ENCODE results near the gene NUP50.

The NUP50 gene

DNA sequence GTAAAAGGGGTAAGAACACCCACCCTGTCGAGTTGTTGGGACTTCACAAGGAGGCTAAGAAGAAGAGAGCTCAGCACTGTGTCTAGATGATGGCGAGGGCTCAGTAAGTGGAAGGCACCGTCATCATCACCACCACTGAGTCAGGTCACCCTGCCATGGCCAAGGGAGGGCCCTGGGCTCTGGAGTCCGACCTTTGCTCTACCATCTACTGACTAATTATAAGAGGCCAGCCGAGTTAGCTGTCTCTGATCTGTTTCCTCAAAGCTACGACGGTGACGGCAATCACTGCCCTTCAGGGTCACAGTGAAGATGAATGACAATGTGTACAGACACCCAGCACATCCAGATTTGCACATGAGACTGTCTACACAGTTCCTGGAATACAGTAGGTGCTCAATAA lies 47.7 kb downstream of the NUP50 start:
- DNase-seq, result no peak

DNA sequence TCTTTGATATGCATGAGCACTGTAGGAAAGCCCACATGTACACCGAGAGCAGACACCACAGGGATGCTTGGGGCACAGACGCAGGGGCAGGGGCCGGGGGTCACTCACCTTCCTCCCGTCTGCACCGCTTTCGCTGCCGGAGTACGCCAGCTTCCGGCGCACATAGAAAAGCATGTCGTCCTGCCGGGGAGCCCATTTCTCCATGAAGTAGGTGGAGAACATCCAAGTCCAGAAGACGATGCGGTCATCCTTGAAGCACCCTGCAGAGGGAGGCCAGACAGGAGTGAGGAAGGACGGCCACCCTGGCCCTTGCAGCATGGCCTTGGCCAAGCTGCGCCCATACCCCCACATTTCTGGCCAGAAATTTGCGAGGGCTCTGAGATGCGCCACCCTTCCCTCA lies 48.1 kb downstream of the NUP50 start:
- no peak for DNase-seq

DNA sequence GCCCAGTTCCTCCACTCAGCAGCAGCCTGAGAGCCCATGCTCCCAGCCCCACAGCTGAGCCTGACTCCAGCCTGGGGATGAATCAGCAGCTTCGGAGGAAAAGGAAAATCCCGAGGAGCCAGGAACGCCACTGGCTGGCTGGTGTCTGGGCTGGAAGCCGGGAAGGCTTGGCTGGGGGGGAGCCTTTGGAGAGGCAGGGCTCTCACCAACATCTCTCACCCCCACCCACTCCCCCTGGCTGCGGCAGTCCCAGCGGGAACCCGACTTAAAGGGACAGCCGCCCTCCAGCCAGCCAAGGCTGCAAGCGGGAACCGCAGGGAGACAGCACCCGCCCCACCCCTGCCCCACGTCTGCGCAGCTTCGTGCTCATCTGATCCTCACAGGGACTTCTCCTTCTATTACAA lies 48.6 kb downstream of the NUP50 start:
- DNase-seq, result no peak

DNA sequence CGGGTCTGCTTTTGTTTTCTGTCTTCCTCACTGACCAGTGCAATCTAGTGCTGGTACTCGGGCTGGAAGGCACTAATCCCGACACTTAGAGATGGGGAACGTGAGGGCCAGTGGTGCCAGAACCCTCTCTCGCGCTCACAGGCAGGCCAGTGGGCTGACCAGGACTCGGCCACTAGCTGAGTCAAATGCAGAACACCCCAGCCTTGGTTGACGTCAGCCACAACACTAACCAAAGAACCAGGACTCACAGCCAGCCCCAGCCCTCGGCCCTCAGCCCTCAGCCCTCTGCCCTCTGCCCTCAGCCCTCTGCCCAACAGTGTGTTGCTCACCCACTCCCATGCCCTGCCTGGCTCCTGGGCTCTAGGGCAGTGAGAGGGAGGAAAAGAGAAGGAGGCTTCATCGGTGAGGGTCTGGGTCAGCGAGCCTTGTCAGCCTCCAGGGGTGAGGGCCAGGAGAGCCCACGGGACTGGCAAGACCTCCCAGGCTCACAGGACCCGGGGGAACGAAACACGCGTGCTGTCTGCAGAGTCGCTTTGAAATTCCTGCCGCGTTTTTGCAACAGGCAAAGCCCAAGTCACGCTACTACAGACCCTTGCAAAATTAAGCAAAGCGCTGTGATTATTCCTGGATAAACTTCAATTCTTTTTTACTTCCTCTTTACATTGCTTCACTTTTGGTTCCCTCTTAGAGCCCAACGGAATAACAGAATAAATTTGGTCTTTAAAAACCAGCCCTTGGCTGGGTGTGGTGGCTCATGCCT lies 49.4 kb downstream of the NUP50 start:
- DNase-seq, result no peak

DNA sequence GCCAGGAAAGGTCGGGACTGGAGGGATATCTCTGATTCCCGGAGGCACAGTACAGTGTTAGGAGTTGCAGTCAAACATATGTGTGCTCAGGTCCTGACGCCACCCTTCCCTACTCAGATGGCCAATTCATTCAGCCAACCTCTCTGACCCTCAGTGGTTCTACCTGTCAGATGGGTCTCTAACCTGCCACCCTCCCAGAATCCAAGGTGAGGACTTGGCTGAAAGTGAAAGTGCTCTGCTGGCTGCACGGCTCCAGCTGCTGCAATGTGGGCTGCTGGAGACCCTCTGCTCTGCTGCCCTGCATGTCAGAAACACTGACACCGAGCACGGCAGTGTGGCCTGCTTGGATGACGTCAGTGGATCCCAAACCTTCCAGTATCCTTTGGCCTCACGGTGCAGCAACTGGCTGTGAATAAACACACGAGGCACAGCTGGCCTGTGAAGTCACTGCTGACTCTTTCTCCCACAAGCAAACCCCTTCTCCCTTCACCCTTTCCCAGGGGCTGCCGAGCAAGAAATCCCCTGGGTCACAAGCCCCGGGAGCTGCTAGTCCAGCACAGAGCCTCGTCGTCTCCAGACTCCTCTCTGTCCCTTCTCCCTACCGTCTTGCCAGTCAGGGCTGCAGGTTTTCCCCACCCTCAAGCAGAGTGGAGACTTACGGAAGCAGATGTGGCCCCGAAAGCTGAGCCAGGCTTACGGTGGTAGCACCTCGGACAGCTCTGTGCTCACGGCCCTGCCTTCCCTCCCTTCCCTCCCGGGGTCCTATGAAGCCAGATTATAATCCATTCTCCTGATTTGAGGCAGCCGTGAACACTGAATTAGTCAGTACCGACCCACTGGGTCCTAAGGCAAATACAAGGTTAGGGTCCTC lies 52.6 kb downstream of the NUP50 start:
- DNase-seq, result no peak

DNA sequence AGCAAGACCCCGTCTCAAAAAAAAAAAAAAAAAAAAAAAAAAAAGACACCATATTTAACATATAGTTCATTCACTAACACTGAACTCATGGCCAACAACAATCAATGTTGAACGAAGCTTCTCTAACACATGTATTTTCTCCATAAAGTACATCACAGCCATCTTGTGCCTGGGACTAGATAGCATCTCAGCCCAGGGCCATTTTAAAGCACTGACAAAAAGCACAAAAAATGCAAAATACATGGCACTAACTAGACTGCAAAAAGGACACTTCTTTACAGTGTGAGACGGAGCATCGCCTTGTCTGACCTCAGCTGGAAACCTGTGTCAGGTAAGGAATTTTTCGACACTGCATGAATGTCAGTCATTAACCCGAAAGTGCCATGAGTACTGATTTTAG lies 53.6 kb downstream of the NUP50 start:
- DNase-seq, result no peak

DNA sequence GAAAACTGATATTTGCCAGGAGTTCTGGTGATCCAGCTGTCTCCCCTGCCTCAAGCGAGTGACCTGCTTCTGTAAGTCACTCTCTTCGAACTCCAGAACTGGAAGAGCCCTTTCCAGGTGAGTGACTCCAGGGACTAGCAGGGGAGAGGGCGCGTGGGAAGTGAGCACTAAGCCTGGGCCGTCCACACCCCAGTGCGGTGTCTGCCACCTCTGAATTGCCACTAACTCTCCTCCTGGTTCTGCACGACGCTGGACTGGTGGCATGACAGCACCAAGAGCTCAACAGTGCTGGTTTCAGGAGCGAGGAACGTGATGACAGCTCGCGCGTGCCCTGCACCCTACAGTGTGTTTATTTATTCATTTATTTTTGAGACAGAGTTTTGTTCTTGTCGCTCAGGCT lies 54.1 kb downstream of the NUP50 start:
- no peak for DNase-seq

DNA sequence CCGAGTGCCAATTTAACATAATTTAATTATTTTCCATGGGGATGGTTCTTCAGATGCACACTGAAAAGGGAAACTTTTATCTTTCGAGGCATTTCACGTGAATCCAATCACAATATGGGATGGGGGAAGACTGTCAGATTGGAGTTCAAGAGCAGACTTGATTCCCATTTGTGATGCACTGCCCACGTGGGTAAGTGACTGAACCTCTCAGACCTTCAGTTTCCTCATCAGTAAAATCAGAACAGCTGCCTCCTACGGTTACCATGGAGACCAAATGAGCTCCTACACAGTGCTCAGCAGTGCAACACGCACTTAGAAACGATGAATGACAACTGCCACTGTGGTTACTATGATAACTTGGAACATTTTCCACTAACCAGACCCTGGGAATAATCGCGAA lies 55.3 kb downstream of the NUP50 start:
- DNase-seq, result peak; percentile 34

DNA sequence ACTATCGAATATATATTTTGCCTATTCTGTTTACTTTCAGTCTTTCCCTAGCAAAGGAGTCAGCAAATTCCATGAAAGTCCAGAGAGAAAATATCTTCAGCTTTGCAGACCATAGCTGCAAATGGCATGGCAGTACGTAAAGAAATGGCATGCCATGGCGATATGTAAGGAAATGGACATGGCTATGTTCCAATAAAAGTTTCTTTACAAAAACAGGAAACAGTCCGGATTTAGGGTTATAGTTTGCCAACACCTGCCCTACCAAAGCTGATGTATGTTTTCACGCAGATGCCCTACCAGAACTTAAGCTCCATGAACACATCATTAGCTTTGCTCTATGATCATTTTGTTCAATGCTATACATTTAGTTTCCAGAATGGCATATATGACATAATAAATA lies 57.5 kb downstream of the NUP50 start:
- DNase-seq, result no peak

DNA sequence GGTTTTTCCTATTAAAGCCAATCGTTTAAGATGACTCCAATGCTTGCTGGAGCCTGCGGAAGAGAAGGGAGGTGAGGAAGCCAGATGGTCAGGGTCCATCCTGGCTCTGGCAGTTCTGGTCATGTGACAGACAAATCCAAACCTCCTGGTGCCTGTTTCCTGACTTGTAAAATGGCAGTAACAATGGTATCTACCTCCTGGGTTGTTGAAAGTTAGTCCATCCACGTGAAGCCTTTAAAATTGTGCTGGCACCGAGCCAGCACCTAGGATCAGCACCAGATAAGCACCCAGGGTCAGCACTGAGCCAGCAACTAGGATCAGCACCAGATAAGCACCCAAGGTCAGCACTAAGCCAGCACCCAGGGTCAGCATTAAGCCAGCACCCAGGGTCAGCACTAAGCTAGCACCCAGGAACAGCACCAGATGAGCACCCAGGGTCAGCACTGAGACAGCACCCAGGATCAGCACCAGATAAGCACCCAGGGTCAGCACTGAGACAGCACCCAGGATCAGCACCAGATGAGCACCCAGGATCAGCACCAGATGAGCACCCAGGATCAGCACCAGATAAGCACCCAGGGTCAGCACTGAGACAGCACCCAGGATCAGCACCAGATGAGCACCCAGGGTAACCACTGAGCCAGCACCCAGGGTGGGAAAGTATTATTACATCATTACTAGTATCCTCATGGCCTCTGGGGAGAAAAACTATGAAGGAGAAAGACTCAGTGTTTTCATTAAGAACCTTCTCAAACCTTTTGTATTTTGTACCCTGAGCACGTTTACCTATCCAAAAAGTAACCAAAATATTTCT lies 59.8 kb downstream of the NUP50 start:
- DNase-seq, result no peak

DNA sequence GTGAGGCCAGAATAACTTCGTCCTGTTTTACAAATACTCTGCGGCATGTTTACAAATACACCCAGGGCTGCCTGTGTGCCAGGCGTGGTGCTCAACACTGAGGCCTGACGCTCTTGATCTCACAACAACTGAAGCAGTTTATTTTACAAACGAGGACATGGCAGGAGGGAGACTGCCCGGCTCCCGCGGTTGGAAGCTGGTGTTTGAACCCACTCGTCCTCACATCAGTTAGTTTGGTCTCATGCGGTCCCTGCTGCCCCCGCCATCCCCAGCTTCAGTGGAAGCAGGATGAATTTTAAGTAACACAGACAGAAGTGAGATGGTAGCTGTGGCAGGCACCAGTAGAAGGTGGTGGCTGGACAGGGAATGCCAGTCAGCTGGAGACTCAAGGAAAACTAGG lies 60.6 kb downstream of the NUP50 start:
- no peak for DNase-seq

DNA sequence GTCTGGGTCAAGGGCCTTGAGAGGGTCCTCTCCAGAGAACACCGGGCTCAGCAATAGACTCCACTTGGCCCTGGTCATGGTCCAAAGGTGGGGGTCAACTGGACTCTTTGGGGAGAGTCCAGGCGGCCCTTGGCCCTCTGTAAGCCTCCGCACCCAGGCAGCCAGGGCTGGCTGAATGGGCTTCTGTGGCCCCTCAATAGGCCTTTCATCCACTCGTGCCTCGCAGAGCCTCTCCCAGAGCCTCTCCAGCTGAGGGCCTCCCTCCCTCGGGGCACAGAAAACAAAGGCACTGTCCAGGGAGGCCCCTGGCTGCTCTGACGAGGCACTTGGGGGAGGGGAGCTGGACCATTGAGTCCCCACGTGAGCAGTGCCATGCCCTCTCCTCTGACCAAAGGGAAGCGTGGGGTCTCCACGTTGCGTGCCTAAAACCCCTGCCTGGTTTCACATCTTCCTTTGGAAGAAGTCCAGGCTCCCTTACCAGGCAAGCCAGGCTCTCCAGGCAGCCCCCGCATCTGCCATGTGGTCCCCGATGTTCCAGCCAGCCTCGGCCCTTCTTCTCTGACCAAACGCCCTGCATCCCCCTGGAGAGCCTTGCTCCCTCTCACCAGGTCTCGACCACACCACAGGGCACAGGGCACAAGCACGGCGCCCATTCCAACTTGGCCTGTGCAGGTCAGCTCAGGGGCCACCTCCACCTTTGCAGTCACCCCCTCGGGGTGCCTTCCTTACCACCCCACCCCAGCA lies 61.4 kb downstream of the NUP50 start:
- no peak for DNase-seq

DNA sequence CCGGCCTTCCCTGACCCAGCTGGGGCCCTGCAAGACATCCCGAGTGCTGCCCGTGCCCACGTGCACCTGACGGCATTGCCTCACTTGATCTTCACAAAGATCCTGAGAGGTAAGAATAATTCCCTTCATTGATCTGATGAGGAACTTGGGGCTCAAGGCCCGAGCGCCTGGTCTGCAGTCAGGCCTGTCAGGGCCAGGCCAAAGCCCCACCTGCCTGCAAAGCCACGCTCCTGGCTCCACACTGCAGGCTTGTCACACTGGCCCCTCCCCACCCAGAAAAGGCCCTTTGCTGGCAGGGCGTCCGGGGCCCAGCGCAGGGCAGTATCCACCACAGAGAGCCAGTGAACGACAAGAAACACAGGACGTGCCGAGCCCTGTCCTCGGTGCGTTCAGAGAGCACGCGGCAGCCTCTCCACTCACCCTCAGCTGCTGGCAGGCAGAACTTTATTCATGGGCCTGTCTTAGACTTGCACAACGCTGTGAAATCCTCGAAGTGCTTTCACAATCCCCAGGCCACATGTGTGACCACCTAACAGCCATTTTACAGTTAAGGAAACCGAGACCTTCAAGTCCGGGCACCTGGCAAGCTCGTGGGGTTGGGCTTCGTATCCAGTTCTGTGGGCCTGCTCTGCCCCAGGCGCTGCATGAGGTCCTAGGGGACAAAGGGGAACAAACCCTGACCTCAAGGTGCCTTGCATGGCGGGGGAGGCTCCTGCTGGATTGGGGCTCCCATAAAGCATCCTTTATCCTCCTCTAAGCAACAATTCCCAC lies 62.2 kb downstream of the NUP50 start:
- DNase-seq, result no peak

DNA sequence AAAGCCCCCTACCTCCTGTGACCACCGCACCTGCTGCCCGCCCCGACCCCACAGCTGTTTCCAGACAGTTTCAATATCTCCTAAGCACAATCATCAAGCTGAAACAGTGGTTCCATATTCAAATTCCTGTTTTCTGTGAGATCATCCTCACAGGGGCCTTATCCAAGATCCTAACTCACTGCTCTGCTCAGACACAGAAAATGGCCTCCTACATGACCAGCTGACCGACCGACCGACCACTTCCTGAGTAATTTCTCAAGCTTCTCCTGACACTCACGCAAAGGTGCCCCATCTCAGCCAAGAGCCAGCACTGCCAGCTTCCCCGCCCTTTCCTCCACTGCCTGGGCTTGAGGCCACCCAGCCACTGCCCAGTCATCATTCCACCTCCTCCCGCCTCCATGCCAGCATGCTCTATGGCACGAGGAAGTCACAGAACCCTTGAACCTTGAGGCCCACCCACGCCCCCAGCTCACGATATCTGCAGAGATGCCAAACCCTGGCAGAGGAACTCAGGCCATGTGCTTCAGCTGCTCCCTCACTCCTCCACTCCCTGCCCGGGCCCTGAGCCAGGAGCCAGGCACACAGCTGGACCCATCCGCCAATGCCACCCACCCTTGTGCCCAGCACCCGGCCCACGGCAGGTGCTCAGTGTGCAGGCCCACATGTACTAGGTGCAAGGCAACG lies 62.9 kb downstream of the NUP50 start:
- DNase-seq, result no peak

DNA sequence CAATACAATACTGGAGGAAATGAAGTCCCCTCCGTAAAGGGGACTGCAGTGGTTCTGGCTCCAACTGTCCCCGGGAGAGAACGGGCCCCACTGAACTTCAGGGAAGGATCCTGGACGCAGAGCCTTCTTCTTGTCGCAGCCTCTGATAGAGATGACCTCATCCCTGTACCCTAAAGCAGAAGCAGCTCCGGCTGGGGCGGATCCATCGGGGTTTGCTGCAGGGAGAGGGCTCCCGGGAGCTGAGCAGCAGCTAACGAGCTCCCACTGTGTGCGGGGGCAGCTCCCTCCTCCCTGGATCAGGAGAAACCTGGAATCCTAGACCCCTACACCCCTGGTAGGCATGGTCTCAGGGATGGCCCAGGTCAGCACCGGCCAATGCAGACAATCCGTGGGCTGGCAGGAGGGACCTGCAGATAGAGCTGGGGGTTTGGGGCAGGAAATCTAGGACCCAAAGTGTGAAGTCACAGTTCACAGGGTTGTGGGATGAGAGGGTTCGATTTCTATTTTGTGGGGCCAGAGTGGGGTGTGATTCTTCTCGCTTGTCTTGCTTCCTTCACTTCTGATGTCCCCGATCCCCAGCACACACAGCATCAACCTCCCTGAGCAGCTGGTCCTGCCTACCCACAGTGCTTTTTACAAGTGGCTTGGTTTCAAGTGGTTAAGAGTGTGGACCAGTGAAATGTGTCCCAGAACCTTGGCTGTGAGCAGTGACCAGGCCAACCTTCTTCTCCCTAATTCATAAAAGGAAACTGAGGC lies 64.1 kb downstream of the NUP50 start:
- DNase-seq, result no peak

DNA sequence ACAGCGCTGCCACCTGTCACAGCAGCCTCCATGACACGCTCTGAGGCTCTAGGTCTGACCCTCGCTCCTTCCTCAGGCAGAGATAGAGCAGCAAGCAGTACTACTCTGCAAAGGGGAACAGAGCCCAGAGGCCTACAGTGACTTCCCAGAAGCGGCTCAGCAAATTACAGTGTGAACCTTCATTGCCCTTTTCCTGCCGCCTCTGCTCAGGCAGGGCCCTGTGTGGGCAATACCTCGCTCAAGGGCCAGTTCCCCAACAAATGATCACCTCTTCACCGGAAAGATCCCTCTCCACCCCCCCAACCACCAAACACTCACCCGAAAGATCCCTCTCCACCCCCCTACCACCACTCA lies 64.7 kb downstream of the NUP50 start:
- no peak for DNase-seq

DNA sequence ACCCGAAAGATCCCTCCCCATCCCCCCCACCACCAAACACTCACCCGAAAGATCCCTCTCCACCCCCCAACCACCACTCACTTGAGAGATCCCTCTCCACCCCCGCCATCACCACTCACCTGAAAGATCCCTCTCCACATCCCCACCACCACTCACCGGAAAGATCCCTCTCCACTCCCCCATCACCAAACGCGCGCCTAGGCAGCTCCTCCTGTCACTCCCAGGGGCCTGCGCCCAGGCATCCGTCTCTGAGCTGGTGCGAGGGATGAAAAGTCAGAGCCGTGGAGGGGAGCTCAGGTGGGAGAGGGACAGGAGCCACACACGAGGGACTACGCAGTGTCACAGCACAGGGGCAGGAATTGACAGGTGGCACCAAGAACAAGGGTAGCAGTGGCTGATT lies 65.5 kb downstream of the NUP50 start:
- DNase-seq, result no peak

DNA sequence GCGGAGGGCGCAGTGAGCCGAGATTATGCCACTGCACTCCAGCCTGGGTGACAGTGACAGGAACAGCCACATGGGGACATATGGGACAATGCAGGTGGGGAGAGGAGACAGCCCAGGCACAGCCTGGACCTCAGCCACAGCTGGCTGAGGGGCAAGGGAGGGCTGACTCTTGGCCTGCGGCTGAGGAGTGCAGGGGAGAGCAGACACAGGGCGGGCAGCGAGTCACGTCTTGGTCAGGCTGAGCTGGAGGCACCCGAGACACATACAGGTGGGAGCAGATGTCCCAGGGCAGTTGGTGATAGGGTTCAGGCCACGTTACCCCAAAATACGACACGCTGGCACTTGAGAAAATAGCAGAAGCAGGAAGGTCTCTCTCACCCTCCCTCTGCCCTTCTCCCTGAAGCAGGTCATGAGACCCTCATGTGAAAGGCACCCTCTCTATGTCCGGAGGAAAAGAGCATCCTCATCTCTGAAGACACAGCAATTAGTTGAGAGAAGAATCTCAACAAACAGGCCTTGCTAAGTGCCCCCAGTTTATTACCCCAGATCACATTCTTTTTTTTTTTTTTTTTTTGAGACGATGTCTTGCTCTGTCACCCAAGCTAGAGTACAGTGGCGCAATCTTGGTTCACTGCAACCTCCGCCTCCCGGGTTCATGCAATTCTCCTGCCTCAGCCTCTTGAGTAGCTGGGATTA lies 66.4 kb downstream of the NUP50 start:
- DNase-seq, result no peak

DNA sequence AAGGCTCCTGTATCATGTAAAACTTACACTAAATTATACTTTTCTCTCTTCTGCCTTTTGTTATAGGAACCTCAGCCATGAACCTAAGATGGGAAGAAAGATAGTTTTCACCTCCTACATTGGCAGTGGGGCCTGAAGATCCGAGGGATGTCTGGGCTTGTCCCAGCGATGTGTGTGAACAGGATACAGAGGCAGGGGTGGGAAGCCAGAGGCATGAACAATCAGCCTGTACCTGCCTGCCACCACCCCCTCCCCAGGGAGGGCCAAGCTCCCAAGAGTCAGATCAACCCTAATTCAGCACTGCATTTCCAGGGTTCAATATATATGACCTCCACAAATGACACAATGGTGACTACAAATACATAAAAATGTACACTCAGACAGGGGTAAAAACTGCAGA lies 67.6 kb downstream of the NUP50 start:
- DNase-seq, result no peak

DNA sequence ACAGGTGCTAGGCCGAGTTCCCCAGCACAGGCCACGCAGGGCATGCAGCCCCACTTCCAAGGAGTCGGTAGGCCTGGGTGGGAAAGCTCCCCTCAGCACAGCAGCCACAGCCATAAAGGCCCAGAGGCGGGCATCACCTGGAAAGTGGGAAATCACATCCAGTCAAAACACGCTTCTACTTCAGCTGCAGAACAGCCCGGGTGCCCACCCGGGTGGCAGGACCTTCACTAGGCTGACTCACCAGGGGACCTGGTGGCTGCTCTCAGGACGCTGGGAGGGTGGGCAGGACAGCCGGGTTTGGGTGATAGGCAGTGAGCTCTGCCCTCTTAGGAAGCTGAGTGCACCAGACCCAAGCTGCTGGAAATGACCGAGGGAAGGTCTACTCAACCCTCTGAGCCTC lies 69.7 kb downstream of the NUP50 start:
- no peak for DNase-seq

Data from CD4-positive, alpha-beta T cell treated with Interleukin-17A for 1 hour (primary cell).